AG10803 (cell line): ENCODE results near the gene SLC17A5.

ENCODE experiments used
- DNase-seq: peaks from one replicate; pipeline ENCODE4 v3.0.0; 2010; ENCODE audit warnings: low read depth
- H3K4me3 ChIP-seq: 2 replicates; pipeline ENCODE4 v1.5.1; 2011; ENCODE audit warnings: mild to moderate bottlenecking, low read length, control low read depth
- TF ChIP-seq, protein P1 (sequence below): conservative IDR thresholded peaks from 2 replicates; pipeline ENCODE4 v1.5.1; 2011; ENCODE audit warnings: mild to moderate bottlenecking, low read length, control low read depth, inconsistent platforms

The SLC17A5 gene

GRCh38 chr6:73604020-73604419 lies 49.8 kb downstream of the SLC17A5 start:
- no peak overlapping the region for H3K4me3 ChIP-seq
- TF ChIP-seq, protein P1, sequence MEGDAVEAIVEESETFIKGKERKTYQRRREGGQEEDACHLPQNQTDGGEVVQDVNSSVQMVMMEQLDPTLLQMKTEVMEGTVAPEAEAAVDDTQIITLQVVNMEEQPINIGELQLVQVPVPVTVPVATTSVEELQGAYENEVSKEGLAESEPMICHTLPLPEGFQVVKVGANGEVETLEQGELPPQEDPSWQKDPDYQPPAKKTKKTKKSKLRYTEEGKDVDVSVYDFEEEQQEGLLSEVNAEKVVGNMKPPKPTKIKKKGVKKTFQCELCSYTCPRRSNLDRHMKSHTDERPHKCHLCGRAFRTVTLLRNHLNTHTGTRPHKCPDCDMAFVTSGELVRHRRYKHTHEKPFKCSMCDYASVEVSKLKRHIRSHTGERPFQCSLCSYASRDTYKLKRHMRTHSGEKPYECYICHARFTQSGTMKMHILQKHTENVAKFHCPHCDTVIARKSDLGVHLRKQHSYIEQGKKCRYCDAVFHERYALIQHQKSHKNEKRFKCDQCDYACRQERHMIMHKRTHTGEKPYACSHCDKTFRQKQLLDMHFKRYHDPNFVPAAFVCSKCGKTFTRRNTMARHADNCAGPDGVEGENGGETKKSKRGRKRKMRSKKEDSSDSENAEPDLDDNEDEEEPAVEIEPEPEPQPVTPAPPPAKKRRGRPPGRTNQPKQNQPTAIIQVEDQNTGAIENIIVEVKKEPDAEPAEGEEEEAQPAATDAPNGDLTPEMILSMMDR = no peak
- DNase-seq = no peak

GRCh38 chr6:73586416-73586974 lies 67.3 kb downstream of the SLC17A5 start:
- H3K4me3 ChIP-seq = peak overlapping the region; percentile 42
- TF ChIP-seq, protein P1 = no peak
- peak; percentile 45 for DNase-seq

- peak; percentile 77 for DNase-seq
- peak overlapping the region; percentile 42 for H3K4me3 ChIP-seq
- TF ChIP-seq, protein P1 = no peak
Observed at GRCh38 chr6:73585566-73586415, 68.0 kb downstream of the SLC17A5 start.

DNA sequence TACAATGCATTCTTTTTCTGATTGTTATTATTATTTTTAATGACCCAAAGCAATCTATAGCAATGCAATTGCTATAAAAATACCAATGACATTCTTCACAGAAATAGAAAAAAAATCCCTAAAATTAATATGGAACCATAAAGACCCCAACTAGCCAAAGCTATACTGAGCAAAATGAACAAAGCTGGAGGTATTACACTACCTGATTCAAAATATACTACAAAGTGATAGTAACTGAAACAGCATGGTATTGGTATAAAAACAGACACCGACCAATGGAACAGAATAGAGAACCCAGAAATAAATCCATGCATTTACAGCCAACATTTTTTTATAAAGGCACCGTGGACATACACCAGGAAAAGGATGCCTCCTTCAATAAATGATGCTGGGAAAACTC lies 72.5 kb downstream of the SLC17A5 start:
- H3K4me3 ChIP-seq = no peak overlapping the region

GRCh38 chr6:73580247-73581149 lies 73.3 kb downstream of the SLC17A5 start:
- peak; percentile 99 for DNase-seq
- TF ChIP-seq, protein P1 = peak; percentile 53
- H3K4me3 ChIP-seq = peak overlapping the region; percentile 41

More for the DNA sequence above, 72.5 kb downstream of the SLC17A5 start:
- TF ChIP-seq, protein P1 = no peak
- no peak for DNase-seq

GRCh38 chr6:73579851-73580246 lies 73.9 kb downstream of the SLC17A5 start:
- DNase-seq = peak; percentile 97
- H3K4me3 ChIP-seq = peak overlapping the region; percentile 28
- TF ChIP-seq, protein P1 = no peak
